ENCODE results near the gene KPNB1. TPM values are rescaled to one million over a fixed set of nuclear protein-coding genes. Genes with fewer than 3 reads are reported as not detected.

KPNB1 gene
- total RNA-seq, 1 experiment from 2014 or later, result 467 TPM

GRCh38 chr17:47728214-47728877, 78.6 kb downstream of the KPNB1 start:
- no peak for DNase-seq (ENCODE audit: low spot score)

GRCh38 chr17:47729476-47729875, 79.8 kb downstream of the KPNB1 start:
- no peak for DNase-seq (ENCODE audit: low spot score)

- no peak for DNase-seq (ENCODE audit: low spot score)
Measured at GRCh38 chr17:47730681-47731080, 81.0 kb downstream of the KPNB1 start.

- DNase-seq (ENCODE audit: low spot score), result no peak
Measured at GRCh38 chr17:47731396-47731795, 81.7 kb downstream of the KPNB1 start.

GRCh38 chr17:47732399-47733046, 82.8 kb downstream of the KPNB1 start:
- no peak for DNase-seq (ENCODE audit: low spot score)

GRCh38 chr17:47733047-47733673, 83.4 kb downstream of the KPNB1 start, which contains the start of gene TBX21:
Gene TBX21, plus strand, starts transcription at chr17:47733236. Its CDS starts 219 bp downstream, at chr17:47733455.
- no peak for DNase-seq (ENCODE audit: low spot score)

GRCh38 chr17:47733674-47734410, 84.1 kb downstream of the KPNB1 start:
- DNase-seq (ENCODE audit: low spot score), result no peak

GRCh38 chr17:47735139-47735464, 85.4 kb downstream of the KPNB1 start:
- no peak for DNase-seq (ENCODE audit: low spot score)

Other genes starting within 250 kb of the KPNB1 start
- gene NPEPPS, start 118.8 kb upstream of the KPNB1 start, total RNA-seq (2014; rRNA removed; shearing (Covaris generic)), result 45.7 and 50.3 TPM in 2 replicates
- 3.3 and 5.5 TPM in 2 replicates for gene TBKBP1, start 44.2 kb downstream of the KPNB1 start, total RNA-seq (2014; rRNA removed; shearing (Covaris generic))
- not detected in 2 replicates for gene TBX21, start 83.3 kb downstream of the KPNB1 start, total RNA-seq (2014; rRNA removed; shearing (Covaris generic))
- 8.2 and 19.1 TPM in 2 replicates for gene OSBPL7, start 171.9 kb downstream of the KPNB1 start, total RNA-seq (2014; rRNA removed; shearing (Covaris generic))
- gene MRPL10, start 181.6 kb downstream of the KPNB1 start, total RNA-seq (2014; rRNA removed; shearing (Covaris generic)), result 41.9 and 58.5 TPM in 2 replicates
- 0.62 and 1.6 TPM in 2 replicates for gene LRRC46, start 181.8 kb downstream of the KPNB1 start, total RNA-seq (2014; rRNA removed; shearing (Covaris generic))
- gene SCRN2, start 191.4 kb downstream of the KPNB1 start, total RNA-seq (2014; rRNA removed; shearing (Covaris generic)), result 56.8 and 65.4 TPM in 2 replicates
- gene SP6, start 201.2 kb downstream of the KPNB1 start, total RNA-seq (2014; rRNA removed; shearing (Covaris generic)), result 0.19 and 0.46 TPM in 2 replicates
- 1.2 and 2.5 TPM in 2 replicates for gene SP2, start 246.3 kb downstream of the KPNB1 start, total RNA-seq (2014; rRNA removed; shearing (Covaris generic))